Motor neuron (in vitro differentiated cells): ENCODE data around the gene CYB5RL. TPM values are rescaled to one million over a fixed set of nuclear protein-coding genes. Genes with fewer than 3 reads are reported as not detected.
A peak's percentile ranks its signal among the peaks of the same experiment; 100 is the strongest.
"Not testable (repeated sequence)": the region's sequence is repeated elsewhere in the genome, so short reads cannot be mapped to it uniquely, and the experiment has no call there.

ENCODE experiments used
- ATAC-seq, 8 experiments: fragments of 200-7000 bp; cut with Tn5 transposase; replicated peaks in 6 of 8; 2 replicates each; pipeline ENCODE4 v1.8.0; 2021; ENCODE audit warnings: mild to moderate bottlenecking in 8 of 8, moderate library complexity in 8 of 8
- H3K27ac ChIP-seq, 2 donors: fragments of 250-450 bp; sonication (Bioruptor Pico); 2 replicates each; pipeline ENCODE4 v1.9.0; 2021; ENCODE audit warnings: antibody characterized with exemption in 2 of 2, mild to moderate bottlenecking in 2 of 2, moderate library complexity in 1 of 2
- H3K4me1 ChIP-seq, 2 donors: fragments of 250-450 bp; sonication (Bioruptor Pico); replicated peaks in 1 of 2; 2 replicates each; pipeline ENCODE4 v1.6.1; 2021; ENCODE audit warnings: antibody characterized with exemption in 2 of 2, mild to moderate bottlenecking in 2 of 2, moderate library complexity in 1 of 2
- H3K4me3 ChIP-seq, 5 donors: fragments of 250-450 bp; sonication (Bioruptor Pico); 2 replicates each; pipeline ENCODE4 v1.9.0; 2021; ENCODE audit warnings: antibody characterized with exemption in 5 of 5, mild to moderate bottlenecking in 5 of 5, moderate library complexity in 4 of 5
- WGBS, 10 experiments: fragments of 450-650 bp; shearing (Covaris generic); methylation state at CpG; one replicate each; pipeline ENCODE4 v1.0.0; 2022; 5-methylcytosine and 5-hydroxymethylcytosine counted together
- in situ Hi-C, 9 experiments: fragments of 400-800 bp; cut with MboI; loops; one replicate each; pipeline ENCODE4 v1.15.0; 2021; ENCODE audit warnings: low sequenced_read_pairs in 9 of 9, low pct_unique_long_range_greater_than_20kb in 2 of 9; ENCODE audit not compliant: unreplicated experiment in 9 of 9
- total RNA-seq, 8 experiments: library from RNA; unstranded; fragments of 300-600 nt; gene quantifications; 2 replicates each; pipeline versions ENCODE4 v1.2.3 to v1.2.4, GENCODE V29; 2022

Gene CYB5RL
- total RNA-seq, 8 experiments from 2014 or later = 4.6 to 9.8 (median 5.9) TPM

DNA sequence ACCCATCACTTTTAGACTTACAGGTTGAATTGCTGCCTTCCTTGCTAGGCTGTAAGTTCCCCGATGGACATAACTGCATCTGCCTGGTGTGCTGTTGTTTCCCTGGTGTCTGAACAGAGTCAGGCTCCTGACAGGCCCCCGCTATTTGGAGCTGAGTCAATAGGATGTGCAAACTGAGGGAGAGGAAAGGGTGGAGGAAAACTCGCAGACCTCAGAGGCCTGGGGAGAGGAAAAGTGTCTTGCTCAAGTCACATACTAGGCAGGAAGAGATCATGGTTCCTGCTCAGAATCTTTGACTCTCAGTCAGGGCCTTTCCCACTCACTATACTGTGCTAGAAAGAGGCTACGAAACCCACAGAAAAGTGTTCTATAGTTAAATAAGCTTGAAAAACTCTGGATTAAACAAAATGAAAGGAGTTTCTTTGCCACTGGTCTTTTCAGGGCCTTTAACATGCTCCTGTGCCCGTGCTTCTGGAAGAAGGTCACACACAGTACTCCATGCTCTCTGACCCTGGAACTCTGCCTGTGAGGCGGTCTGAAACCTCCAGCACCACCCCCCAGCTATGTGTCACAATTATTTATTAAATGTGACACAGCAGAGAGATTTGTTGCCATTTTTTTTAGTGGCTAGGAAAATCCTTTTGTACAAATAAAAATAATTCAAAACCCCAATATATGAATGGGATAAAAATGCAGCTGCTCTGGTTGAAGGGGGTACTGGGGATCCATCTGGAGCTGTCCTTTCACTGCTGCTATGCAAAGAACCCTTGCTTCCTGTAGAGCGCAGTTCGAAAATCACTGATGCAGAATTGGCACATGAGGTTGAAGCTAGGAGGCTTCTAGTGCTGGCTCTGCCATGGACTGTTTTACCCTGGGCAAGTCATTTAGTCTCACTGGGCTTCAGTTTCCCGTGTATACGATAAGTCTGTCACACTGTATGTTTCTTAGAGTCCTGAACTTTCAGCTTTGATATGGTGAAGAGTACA lies 26.9 kb downstream of the CYB5RL start:
- Histone ChIP-seq H3K4me1 (peaks cover 21% of the 10 kb centered on the region in 2 donors), H3K27ac (peak overlapping the region in 1 of 2 donors; percentile 23), H3K4me3 (no peak overlapping the region)
- WGBS, 10 experiments = 45 to 90% (median 73%) methylated on average over 2 to 10 of the region's 10 CpGs
- ATAC-seq = peak in 6 of 8 experiments; percentile 37 to 67 (median 61)
- in situ Hi-C loops = no loop called here

DNA sequence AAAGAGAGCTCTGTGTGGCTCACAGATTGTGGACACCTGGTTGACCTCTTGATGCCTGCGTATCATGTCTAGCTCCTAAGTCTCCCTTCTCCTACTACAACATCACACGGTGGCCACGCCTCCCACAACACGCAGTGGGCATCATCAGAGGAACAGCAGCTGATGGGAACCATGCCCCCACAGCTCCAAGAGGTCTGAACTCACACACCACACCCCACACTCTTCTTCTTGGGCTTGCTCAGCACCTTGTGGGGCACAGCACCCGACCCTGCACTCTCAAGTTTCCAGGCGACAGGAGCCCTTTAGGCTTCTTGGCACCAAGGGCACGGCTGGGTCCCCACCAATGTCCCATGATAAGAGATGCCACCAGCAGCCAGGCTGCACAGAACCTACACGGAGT lies 28.2 kb downstream of the CYB5RL start:
- Histone ChIP-seq H3K4me3 (no peak overlapping the region), H3K27ac (no peak overlapping the region), H3K4me1 (peaks cover 21% of the 10 kb centered on the region in 2 donors)
- in situ Hi-C loops = no loop called here
- WGBS, 10 experiments = 40 to 94% (median 82%) methylated on average over 1 to 6 of the region's 8 CpGs; no CpG with 5 or more reads in 2 of the 10 experiments
- ATAC-seq = no peak

DNA sequence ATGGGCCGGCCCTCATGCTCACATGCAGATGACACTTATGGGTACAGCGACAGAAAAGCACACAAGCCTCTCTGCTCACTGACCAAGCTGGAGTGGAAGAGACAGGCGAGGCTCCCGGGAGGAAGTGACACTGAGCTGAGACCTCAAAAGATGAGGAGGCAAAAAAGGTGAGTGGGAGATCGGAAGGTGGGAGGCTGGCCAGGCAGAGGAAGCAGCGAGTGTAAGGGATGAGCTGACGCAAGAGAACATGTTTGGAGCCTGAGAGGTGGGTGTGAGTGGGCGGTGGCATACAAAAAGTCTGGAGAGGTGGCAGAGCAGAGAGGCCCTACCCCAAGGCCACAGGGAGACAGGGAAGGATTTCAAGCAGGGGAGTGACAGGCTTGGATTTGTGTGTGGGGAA lies 28.8 kb downstream of the CYB5RL start:
- no peak for ATAC-seq
- Histone ChIP-seq H3K4me1 (peaks cover 21% of the 10 kb centered on the region in 2 donors), H3K27ac (no peak overlapping the region), H3K4me3 (no peak overlapping the region)
- WGBS, 10 experiments = 60 to 93% (median 80%) methylated on average over 1 to 7 of the region's 8 CpGs; no CpG with 5 or more reads in 3 of the 10 experiments
- in situ Hi-C loops = no loop called here

DNA sequence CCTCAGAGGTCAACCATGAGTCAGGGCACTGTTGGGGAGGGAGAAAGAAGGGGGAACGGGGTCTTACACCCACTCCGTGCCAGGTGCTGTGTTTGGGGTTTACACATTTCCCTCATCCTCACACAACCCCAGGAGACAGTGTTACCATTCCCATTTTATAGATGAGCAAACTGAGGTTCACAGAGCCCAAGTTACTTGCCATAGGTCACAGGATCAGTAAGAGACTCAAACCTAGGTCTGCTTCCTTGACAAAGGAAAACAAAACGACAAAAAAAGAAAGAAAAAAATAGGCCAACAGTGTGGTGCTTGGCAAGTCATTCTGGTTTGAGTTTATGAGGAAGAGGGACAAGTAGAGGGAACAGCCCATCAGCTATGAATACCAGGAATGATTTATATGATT lies 30.8 kb downstream of the CYB5RL start:
- no peak overlapping the region for H3K4me3 ChIP-seq
- WGBS, 10 experiments = 8 to 100% (median 68%) methylated on average over 1 to 3 of the region's 3 CpGs; no CpG with 5 or more reads in 2 of the 10 experiments
- ATAC-seq = no peak

GRCh38 chr1:54168206-54168965 lies 31.4 kb downstream of the CYB5RL start:
- in situ Hi-C loops = no loop called here
- 60 to 100% (median 89%) methylated on average over 1 to 7 of the region's 8 CpGs; no CpG with 5 or more reads in 3 of the 10 experiments for WGBS, 10 experiments
- Histone ChIP-seq H3K27ac (no peak overlapping the region), H3K4me1 (peaks cover 11 to 12% of the 10 kb centered on the region in 2 donors), H3K4me3 (no peak overlapping the region)
- no peak for ATAC-seq

More for the DNA sequence above, 30.8 kb downstream of the CYB5RL start:
- H3K27ac ChIP-seq = no peak overlapping the region
- H3K4me1 ChIP-seq = peaks cover 18 to 19% of the 10 kb centered on the region in 2 donors
- in situ Hi-C loops = no loop called here

- peaks cover 3 to 4% of the 10 kb centered on the region in 2 donors for H3K4me1 ChIP-seq
- H3K27ac ChIP-seq = no peak overlapping the region
- 0 to 93% (median 84%) methylated on average over 1 to 9 of the region's 9 CpGs; no CpG with 5 or more reads in 2 of the 10 experiments for WGBS, 10 experiments
- no peak overlapping the region for H3K4me3 ChIP-seq
- in situ Hi-C loops = no loop called here
- ATAC-seq = peak in 7 of 8 experiments; percentile 18 to 92 (median 88)
Measured at GRCh38 chr1:54167422-54168139, 32.2 kb downstream of the CYB5RL start.

- H3K4me3 ChIP-seq, H3K27ac ChIP-seq, H3K4me1 ChIP-seq, in situ Hi-C loops, ATAC-seq: not testable (repeated sequence)
- WGBS, 10 experiments = 80 to 100% (median 88%) methylated on average over 1 to 6 of the region's 8 CpGs; no CpG with 5 or more reads in 1 of the 10 experiments
Measured at GRCh38 chr1:54166357-54166756, 33.5 kb downstream of the CYB5RL start.

DNA sequence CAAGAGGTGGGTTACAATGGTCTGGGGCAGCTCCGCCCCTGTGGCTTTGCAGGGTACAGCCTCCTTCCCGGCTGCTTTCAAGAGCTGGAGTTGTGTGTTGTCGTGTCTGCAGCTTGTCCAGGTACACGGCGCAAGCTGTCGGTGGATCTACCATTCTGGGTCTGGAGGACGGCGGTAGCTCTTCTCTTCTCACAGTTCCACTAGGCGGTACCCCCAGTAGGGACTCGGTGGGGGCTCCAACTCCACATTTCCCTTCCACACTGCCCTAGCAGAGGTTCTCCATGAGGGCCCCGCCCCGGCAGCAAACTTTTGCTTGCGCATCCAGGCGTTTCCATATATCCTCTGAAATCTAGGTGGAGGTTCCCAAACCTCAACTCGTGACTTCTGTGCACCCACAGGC lies 34.7 kb downstream of the CYB5RL start:
- no peak for ATAC-seq
- Histone ChIP-seq H3K4me3 (no peak overlapping the region), H3K27ac (no peak overlapping the region), H3K4me1 (no peaks in the 10 kb centered on the region)
- 81 to 97% (median 90%) methylated on average over 3 to 14 of the region's 15 CpGs; no CpG with 5 or more reads in 4 of the 10 experiments for WGBS, 10 experiments
- in situ Hi-C loops = no loop called here

GRCh38 chr1:54163573-54163972 lies 36.3 kb downstream of the CYB5RL start:
- WGBS, 10 experiments = 48 to 100% (median 73%) methylated on average over 1 to 4 of the region's 5 CpGs; no CpG with 5 or more reads in 1 of the 10 experiments
- Histone ChIP-seq H3K4me1 (no peaks in the 10 kb centered on the region), H3K4me3 (no peak overlapping the region), H3K27ac (no peak overlapping the region)
- no peak for ATAC-seq
- in situ Hi-C loops = no loop called here

GRCh38 chr1:54163051-54163450 lies 36.8 kb downstream of the CYB5RL start:
- Histone ChIP-seq H3K4me1 (no peaks in the 10 kb centered on the region), H3K4me3 (no peak overlapping the region), H3K27ac (no peak overlapping the region)
- in situ Hi-C loops = no loop called here
- peak in 5 of 8 experiments; percentile 28 to 94 (median 92) for ATAC-seq
- 50 to 93% (median 77%) methylated on average over 1 to 3 of the region's 3 CpGs; no CpG with 5 or more reads in 5 of the 10 experiments for WGBS, 10 experiments

- H3K4me3 ChIP-seq = no peak overlapping the region
- H3K4me1 ChIP-seq = no peaks in the 10 kb centered on the region
- in situ Hi-C loops = no loop called here
- 13 to 100% (median 72%) methylated on average over 1 to 5 of the region's 6 CpGs; no CpG with 5 or more reads in 1 of the 10 experiments for WGBS, 10 experiments
- ATAC-seq = no peak
- H3K27ac ChIP-seq = no peak overlapping the region
Measured at GRCh38 chr1:54161495-54162168, 38.2 kb downstream of the CYB5RL start.

DNA sequence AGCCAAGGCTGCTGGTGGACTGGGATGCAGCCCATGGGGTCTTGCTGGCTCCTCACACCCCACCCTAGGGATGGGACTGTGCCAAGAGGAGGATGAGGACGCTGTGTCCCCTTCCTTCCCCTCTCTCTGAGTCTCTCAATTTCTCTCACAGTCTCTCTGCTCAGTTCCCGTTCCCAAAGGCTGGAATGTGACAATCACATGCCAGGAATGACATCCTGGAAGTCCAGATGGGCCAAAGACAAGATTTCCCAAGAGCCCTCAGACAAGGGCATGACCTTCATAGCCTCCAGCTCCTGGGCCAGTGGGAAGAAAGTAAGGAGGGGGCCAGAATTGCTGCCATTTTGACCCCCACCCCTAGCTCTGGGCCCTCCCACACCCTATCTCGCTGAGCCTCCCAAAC lies 39.5 kb downstream of the CYB5RL start:
- ATAC-seq = no peak
- in situ Hi-C loops = no loop called here
- Histone ChIP-seq H3K27ac (no peak overlapping the region), H3K4me1 (no peaks in the 10 kb centered on the region), H3K4me3 (no peak overlapping the region)
- WGBS, 10 experiments = 80 to 100% methylated on average over 1 to 2 of the region's 3 CpGs; no CpG with 5 or more reads in 8 of the 10 experiments
